Epithelial cell of prostate (primary cell): ENCODE measurements around the gene FLYWCH2.
"Not testable (repeated sequence)": the region's sequence is repeated elsewhere in the genome, so short reads cannot be mapped to it uniquely, and the experiment has no call there.

ENCODE experiments used
- DNase-seq: peaks from one replicate; pipeline ENCODE4 v3.0.0-alpha.2; 2011; ENCODE audit warnings: low read depth, low spot score
- H3K27ac ChIP-seq: fragments of 450-650 bp; 2 replicates; pipeline ENCODE4 v1.5.1; 2017; ENCODE audit warnings: mild to moderate bottlenecking

The FLYWCH2 gene

GRCh38 chr16:2931231-2931914 lies 48.4 kb downstream of the FLYWCH2 start:
- DNase-seq, H3K27ac ChIP-seq: not testable (repeated sequence)

- no peak for DNase-seq
- no peak overlapping the region for H3K27ac ChIP-seq
These were observed 50.1 kb downstream of the FLYWCH2 start for GRCh38 chr16:2933136-2933535.

- H3K27ac ChIP-seq = no peak overlapping the region
- DNase-seq = no peak
These were observed 50.7 kb downstream of the FLYWCH2 start for GRCh38 chr16:2933701-2934100.

- H3K27ac ChIP-seq = no peak overlapping the region
- DNase-seq = no peak
These were observed 51.4 kb downstream of the FLYWCH2 start for GRCh38 chr16:2934450-2934849.

- no peak overlapping the region for H3K27ac ChIP-seq
- DNase-seq = no peak
These were observed 53.5 kb downstream of the FLYWCH2 start for GRCh38 chr16:2936436-2937011.

GRCh38 chr16:2937170-2937569 lies 54.2 kb downstream of the FLYWCH2 start:
- DNase-seq = no peak

GRCh38 chr16:2938206-2938605 lies 55.2 kb downstream of the FLYWCH2 start:
- no peak overlapping the region for H3K27ac ChIP-seq
- no peak for DNase-seq

More at GRCh38 chr16:2937170-2937569, 54.2 kb downstream of the FLYWCH2 start:
- H3K27ac ChIP-seq = no peak overlapping the region

- DNase-seq = no peak
- H3K27ac ChIP-seq = no peak overlapping the region
These were observed 57.0 kb downstream of the FLYWCH2 start for GRCh38 chr16:2939968-2940367.

GRCh38 chr16:2942045-2942444 lies 59.0 kb downstream of the FLYWCH2 start:
- no peak for DNase-seq
- no peak overlapping the region for H3K27ac ChIP-seq

GRCh38 chr16:2943716-2944115 lies 60.7 kb downstream of the FLYWCH2 start:
- not testable (repeated sequence) for H3K27ac ChIP-seq, DNase-seq

- no peak overlapping the region for H3K27ac ChIP-seq
- no peak for DNase-seq
These were observed 63.6 kb downstream of the FLYWCH2 start for GRCh38 chr16:2946649-2947048.
